ENCODE measurements around the gene GUCY2C.

Gene GUCY2C

DNA sequence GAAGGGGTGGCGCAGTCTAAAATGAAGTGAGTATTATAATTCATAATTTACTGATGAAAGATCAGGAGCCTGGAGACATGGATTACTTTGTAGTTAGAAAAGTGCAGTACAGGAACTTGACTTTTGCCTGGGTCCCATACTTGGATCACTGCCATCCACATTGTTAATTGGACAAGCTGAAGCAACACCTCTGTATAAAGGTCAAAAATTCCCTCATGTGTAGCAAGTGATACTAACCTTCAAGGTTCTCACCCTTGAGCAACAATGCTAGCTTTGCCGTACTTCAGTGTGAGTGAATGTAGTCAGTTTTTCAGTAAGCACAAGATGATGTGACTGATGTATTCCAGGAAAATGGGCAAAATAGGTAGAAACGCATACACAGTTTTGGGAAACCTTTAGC, 84.1 kb downstream of the GUCY2C start:
- TF ChIP-seq, protein P1, sequence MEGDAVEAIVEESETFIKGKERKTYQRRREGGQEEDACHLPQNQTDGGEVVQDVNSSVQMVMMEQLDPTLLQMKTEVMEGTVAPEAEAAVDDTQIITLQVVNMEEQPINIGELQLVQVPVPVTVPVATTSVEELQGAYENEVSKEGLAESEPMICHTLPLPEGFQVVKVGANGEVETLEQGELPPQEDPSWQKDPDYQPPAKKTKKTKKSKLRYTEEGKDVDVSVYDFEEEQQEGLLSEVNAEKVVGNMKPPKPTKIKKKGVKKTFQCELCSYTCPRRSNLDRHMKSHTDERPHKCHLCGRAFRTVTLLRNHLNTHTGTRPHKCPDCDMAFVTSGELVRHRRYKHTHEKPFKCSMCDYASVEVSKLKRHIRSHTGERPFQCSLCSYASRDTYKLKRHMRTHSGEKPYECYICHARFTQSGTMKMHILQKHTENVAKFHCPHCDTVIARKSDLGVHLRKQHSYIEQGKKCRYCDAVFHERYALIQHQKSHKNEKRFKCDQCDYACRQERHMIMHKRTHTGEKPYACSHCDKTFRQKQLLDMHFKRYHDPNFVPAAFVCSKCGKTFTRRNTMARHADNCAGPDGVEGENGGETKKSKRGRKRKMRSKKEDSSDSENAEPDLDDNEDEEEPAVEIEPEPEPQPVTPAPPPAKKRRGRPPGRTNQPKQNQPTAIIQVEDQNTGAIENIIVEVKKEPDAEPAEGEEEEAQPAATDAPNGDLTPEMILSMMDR (IDR thresholded peaks at IDR 0.05; ENCODE audit: low read depth, low read length), result no peak
- H3K4me3 ChIP-seq (ENCODE audit: low read depth, low read length), result no peak overlapping the region

DNA sequence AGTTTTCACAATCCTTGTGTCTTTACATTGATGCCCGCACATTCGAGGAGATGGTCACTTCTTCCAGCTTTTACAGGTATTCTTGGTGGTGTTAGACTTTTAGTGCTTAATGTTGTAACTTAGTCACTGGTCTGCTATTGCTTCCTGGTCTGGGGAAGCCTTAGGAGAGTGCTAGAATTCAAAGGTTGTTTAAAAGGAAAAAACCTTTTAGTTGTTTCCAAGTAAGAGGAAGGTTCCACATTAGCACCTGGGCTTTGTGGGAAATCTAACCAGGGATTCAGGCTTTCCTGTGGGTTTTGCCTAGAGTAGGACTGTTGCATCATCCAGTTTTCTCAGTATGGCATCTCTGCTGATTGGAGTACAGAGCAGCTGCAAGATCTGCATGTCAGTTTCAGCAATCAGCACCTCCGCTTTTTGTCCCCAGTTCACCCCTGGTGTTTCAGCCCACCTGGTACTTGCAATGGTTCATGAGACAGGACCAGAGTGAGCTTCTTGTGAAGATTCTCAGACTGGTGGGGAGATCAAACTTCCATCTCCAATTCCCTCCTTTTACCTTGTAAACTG, 84.7 kb downstream of the GUCY2C start:
- TF ChIP-seq, protein P1 (IDR thresholded peaks at IDR 0.05; ENCODE audit: low read depth, low read length), result no peak
- no peak overlapping the region for H3K4me3 ChIP-seq (ENCODE audit: low read depth, low read length)

DNA sequence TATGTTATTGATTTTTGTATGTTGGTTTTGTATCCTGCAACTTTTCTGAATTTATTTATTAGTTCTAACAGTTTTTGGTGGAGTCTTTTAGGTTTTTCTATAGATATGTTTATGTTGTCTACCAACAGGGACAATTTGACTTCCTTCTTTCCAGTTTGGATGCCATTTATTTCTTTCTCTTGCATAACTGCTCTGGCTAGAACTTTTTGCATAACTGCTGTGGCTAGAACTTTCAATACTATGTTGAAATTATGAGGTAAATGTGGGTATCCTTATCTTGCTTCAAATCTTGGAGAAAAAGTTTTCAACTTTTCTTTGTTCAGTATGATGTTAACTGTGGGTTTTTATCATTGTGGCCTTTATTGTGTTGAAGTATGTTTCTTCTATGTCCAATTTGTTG, 88.8 kb downstream of the GUCY2C start:
- TF ChIP-seq, protein P1 (IDR thresholded peaks at IDR 0.05; ENCODE audit: low read depth, low read length), result no peak
- no peak overlapping the region for H3K4me3 ChIP-seq (ENCODE audit: low read depth, low read length)

DNA sequence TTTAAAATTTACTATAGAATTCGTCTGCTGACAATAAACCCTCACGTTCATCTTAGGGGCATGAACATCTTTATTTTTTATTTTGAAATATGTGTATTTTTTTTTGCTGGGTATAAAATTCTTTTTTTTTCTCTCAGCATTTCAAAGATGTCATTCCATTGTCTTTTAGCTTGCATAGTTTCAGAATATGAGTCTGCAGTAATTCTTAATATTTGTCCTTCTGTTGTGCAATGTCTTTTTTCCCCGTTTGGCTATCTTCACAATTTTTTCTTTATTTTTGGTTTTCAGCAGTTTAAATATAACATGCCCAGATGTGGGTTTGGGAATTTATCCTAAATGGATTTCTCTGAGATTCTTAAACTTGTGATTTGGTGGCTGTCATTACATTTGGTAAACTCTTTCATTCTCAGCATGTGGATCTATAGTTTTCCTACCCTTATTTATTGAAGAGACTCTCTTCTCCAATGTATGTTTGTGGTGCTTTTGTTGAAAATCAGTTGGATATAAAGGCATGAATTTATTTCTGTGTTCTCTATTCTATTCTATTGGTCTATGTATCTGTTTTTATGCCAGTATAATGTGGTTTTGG, 90.9 kb downstream of the GUCY2C start:
- TF ChIP-seq, protein P1 (IDR thresholded peaks at IDR 0.05; ENCODE audit: low read depth, low read length), result no peak
- no peak overlapping the region for H3K4me3 ChIP-seq (ENCODE audit: low read depth, low read length)

DNA sequence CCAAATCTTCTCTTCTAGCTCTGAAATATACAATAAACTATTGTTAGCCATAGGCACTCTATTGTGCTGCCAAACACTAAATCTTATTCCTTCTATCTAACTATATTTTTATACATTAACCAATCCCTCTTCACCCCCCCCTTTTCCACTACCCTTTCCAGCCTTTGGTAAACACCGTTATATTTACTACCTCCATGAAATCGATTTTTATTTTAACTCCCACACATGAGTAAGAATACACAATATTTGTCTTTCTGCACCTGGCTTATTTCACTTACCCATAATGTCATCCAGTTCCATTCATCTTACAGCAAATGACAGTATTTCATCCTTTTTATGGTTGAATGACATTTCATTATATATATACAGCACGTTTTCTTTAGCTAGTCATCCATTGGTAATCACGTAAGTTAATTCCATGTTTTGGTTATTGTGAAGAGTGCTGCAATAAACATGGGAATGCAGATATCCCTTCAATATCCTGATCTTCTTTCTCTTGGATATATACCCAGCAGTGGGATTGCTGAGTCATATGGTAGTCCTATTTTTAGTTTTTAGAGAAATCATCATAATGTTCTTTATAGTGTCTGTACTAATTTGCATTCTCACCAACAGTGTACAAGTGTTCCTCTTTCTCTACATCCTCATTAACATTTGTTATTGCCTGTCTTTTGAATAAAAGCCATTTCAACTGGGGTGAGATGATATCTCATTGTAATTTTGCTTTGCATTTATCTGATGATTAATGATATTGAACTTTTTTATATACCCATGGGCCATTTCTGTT, 94.5 kb downstream of the GUCY2C start:
- TF ChIP-seq, protein P1 (IDR thresholded peaks at IDR 0.05; ENCODE audit: low read depth, low read length), result no peak
- no peak overlapping the region for H3K4me3 ChIP-seq (ENCODE audit: low read depth, low read length)

DNA sequence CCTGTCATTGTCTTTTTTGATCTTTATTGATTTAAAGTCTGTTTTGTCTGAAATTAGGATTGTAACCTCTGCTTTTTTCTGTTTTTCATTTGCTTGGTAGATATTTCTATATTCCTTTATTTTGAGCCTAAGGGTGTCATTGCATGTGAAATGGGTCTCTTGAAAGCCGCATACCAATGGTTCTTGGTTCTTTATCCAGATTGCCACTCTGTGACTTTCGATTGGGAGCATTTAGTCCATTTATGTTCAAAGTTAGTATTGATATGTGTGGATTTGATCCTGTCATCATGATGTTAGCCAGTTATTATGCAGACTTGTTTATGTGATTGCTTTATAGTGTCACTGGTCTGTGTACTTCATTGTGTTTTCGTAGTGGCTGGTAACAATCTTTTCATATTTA, 98.9 kb downstream of the GUCY2C start:
- no peak overlapping the region for H3K4me3 ChIP-seq (ENCODE audit: low read depth, low read length)
- TF ChIP-seq, protein P1 (IDR thresholded peaks at IDR 0.05; ENCODE audit: low read depth, low read length), result no peak

DNA sequence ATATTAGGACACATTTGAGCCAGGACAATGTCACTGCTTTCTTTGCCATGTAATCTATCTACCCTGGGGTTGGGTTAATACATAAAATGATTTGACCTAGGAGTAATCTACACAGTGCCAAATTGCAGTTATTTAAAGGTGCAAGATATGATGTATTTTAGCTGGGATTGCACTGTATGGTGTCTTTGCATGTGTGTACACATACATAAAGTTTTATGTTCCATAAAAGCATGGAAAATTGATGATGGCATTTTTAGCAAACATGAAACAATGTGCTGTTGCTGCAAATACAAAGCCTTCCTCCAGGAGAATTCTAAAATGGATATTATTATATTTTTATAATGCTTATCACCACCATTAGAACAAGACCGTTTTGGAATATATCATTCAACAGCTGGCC, 104.7 kb downstream of the GUCY2C start:
- TF ChIP-seq, protein P1 (IDR thresholded peaks at IDR 0.05; ENCODE audit: low read depth, low read length), result no peak
- no peak overlapping the region for H3K4me3 ChIP-seq (ENCODE audit: low read depth, low read length)
